Measurements from ENCODE around the gene FAM13A.
"Not testable (repeated sequence)": the region's sequence is repeated elsewhere in the genome, so short reads cannot be mapped to it uniquely, and the experiment has no call there.

Gene FAM13A

DNA sequence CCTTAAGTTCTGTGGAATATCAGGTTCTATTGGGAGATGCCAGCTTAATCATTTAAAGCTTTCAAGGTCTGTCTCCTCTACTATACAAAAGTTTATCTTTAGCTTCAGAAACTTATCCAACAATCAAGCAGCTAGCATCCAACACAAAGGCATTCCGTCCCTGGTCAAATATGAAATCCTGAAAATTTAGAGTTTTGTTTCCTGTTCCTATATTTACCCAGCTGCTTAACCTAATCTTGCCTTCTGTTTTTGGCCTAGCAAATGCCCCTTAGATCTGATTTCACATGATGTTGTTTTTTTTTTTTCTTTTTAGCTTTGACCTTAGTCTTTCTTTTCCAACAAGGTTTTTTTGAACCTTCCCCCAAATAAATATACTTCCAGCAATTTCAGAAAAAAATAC is 33.8 kb downstream of the FAM13A start:
- DNase-seq (ENCODE audit: low spot score) (no peak), ATAC-seq (ENCODE audit: low read depth) (no peak)
- Histone ChIP-seq H3K4me3 (ENCODE audit: severe bottlenecking) (no peak overlapping the region), H3K9me3 (ENCODE audit: severe bottlenecking) (peaks cover 2% of the 10 kb centered on the region), H3K27ac (ENCODE audit: poor library complexity, severe bottlenecking) (no peak overlapping the region), H3K27me3 (ENCODE audit: insufficient read depth, poor library complexity, severe bottlenecking) (no peaks in the 10 kb centered on the region), H3K4me1 (ENCODE audit: insufficient read depth, poor library complexity, severe bottlenecking) (no peaks in the 10 kb centered on the region), H3K36me3 (ENCODE audit: low read depth) (no peaks in the 10 kb centered on the region)
- TF ChIP-seq, protein P1, sequence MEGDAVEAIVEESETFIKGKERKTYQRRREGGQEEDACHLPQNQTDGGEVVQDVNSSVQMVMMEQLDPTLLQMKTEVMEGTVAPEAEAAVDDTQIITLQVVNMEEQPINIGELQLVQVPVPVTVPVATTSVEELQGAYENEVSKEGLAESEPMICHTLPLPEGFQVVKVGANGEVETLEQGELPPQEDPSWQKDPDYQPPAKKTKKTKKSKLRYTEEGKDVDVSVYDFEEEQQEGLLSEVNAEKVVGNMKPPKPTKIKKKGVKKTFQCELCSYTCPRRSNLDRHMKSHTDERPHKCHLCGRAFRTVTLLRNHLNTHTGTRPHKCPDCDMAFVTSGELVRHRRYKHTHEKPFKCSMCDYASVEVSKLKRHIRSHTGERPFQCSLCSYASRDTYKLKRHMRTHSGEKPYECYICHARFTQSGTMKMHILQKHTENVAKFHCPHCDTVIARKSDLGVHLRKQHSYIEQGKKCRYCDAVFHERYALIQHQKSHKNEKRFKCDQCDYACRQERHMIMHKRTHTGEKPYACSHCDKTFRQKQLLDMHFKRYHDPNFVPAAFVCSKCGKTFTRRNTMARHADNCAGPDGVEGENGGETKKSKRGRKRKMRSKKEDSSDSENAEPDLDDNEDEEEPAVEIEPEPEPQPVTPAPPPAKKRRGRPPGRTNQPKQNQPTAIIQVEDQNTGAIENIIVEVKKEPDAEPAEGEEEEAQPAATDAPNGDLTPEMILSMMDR (IDR thresholded peaks at IDR 0.05; ENCODE audit: poor library complexity, severe bottlenecking): no peak

DNA sequence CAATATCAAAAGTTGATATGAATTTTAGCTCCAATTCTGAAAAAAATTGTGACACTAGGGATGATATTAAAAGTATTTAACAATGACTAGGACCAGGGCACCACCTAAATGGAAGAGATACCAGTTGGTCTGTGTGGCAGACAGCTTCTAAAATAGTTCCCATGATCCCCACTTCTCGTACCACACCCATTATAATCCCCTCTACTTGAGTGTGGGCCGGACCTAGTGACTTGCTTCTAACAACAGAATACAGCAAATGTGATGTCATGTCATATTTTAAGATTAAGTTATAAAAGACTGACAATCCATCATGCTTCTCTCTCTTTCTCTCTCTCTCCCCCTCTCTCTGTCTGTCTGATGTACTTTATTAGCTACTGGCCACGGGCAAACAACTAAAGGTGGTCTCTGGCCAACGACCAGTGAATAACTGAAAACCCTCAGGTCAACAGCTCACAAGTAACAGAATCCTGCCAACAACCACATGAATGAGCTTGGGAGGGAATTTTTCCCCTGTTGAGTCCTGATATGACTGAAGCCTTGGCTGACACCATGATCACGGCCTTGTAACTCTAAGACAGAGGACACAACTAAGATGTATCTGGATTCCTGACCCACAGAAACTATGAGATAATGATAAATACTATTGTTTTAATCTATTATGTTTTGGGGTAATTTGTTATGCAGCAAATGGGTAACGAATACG is 34.4 kb downstream of the FAM13A start:
- TF ChIP-seq, protein P1 (IDR thresholded peaks at IDR 0.05; ENCODE audit: poor library complexity, severe bottlenecking): no peak
- H3K4me1 ChIP-seq (ENCODE audit: insufficient read depth, poor library complexity, severe bottlenecking): no peaks in the 10 kb centered on the region
- H3K36me3 ChIP-seq (ENCODE audit: low read depth): peaks cover 4% of the 10 kb centered on the region
- no peaks in the 10 kb centered on the region for H3K27me3 ChIP-seq (ENCODE audit: insufficient read depth, poor library complexity, severe bottlenecking)
- no peak for ATAC-seq (ENCODE audit: low read depth)
- H3K27ac ChIP-seq (ENCODE audit: poor library complexity, severe bottlenecking): no peak overlapping the region
- DNase-seq (ENCODE audit: low spot score): no peak
- no peak overlapping the region for H3K4me3 ChIP-seq (ENCODE audit: severe bottlenecking)
- peaks cover 2% of the 10 kb centered on the region for H3K9me3 ChIP-seq (ENCODE audit: severe bottlenecking)

DNA sequence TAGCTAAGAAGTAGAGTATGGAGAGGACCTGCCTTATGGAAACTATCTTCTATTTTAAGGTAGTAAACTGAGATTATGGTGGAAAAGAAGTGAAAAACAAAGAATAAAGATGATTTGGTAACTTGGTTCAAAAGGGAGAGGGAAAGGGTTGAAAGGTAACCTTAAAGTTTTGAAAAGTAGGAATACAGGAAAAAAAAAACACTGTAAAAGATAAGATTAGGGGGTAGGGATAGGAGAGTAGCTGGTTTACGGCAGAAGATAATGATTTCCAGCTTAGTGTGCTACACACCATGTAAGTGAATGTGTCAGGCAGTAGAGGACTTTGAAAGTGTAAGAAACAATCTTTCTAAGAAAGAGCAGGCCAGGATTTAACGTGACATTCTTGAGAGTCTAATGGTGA is 35.3 kb downstream of the FAM13A start:
- Histone ChIP-seq H3K4me3 (ENCODE audit: severe bottlenecking) (no peak overlapping the region), H3K27ac (ENCODE audit: poor library complexity, severe bottlenecking) (no peak overlapping the region), H3K27me3 (ENCODE audit: insufficient read depth, poor library complexity, severe bottlenecking) (no peaks in the 10 kb centered on the region), H3K4me1 (ENCODE audit: insufficient read depth, poor library complexity, severe bottlenecking) (no peaks in the 10 kb centered on the region), H3K9me3 (ENCODE audit: severe bottlenecking) (peaks cover 2% of the 10 kb centered on the region), H3K36me3 (ENCODE audit: low read depth) (peaks cover 8% of the 10 kb centered on the region)
- TF ChIP-seq, protein P1 (IDR thresholded peaks at IDR 0.05; ENCODE audit: poor library complexity, severe bottlenecking): no peak
- ATAC-seq (ENCODE audit: low read depth) (no peak), DNase-seq (ENCODE audit: low spot score) (no peak)

DNA sequence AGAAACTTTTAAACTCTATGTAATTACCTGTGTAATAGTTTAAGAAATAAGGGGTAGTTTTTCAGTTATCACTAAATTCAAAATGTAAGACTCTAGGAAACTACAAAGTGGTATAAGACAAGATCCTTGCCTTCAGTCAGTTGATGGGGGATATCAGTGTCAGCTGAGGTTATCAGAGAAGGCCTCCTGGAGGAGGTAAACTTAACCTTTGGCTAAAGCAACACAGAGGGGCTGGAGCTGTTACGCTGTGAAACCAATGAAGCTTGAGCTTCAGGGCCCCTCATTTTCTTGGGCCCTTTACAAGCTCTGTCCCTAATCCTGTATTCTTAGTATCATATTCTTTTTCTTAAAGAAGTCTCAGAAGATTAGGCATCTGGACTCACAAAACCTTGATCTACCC is 35.9 kb downstream of the FAM13A start:
- ATAC-seq (ENCODE audit: low read depth): no peak
- Histone ChIP-seq H3K9me3 (ENCODE audit: severe bottlenecking) (peaks cover 2% of the 10 kb centered on the region), H3K4me3 (ENCODE audit: severe bottlenecking) (no peak overlapping the region), H3K27me3 (ENCODE audit: insufficient read depth, poor library complexity, severe bottlenecking) (no peaks in the 10 kb centered on the region), H3K27ac (ENCODE audit: poor library complexity, severe bottlenecking) (no peak overlapping the region), H3K36me3 (ENCODE audit: low read depth) (peaks cover 8% of the 10 kb centered on the region), H3K4me1 (ENCODE audit: insufficient read depth, poor library complexity, severe bottlenecking) (no peaks in the 10 kb centered on the region)
- DNase-seq (ENCODE audit: low spot score): no peak
- TF ChIP-seq, protein P1 (IDR thresholded peaks at IDR 0.05; ENCODE audit: poor library complexity, severe bottlenecking): no peak

DNA sequence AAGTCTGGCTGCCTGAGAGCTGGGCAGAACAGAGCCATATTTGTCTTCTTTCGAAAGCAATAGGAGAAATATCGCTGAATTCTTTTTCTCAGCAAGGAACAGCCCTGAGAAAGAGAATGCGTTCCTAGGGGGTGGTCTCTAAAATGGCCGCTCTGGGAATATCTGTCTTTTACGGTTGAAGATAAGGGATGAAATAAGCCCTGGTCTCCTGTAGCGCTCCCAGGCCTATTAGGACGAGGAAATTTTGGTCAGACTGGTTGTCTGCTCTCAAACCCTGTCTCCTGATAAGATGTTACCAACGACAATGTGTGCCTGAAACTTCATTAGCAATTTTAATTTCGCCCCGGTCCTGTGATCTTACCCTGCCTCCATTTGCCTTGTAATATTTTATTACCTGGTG is 42.1 kb downstream of the FAM13A start:
- not testable (repeated sequence) for H3K9me3 ChIP-seq (ENCODE audit: severe bottlenecking); H3K36me3 ChIP-seq (ENCODE audit: low read depth); H3K4me1 ChIP-seq (ENCODE audit: insufficient read depth, poor library complexity, severe bottlenecking); H3K4me3 ChIP-seq (ENCODE audit: severe bottlenecking); H3K27me3 ChIP-seq (ENCODE audit: insufficient read depth, poor library complexity, severe bottlenecking); H3K27ac ChIP-seq (ENCODE audit: poor library complexity, severe bottlenecking); ATAC-seq (ENCODE audit: low read depth); DNase-seq (ENCODE audit: low spot score)
